K562 (cell line): ENCODE measurements around the gene NF1. TPM values are rescaled to one million over a fixed set of nuclear protein-coding genes. Genes with fewer than 3 reads are reported as not detected.

Source experiments
- ATAC-seq: fragments of 200-7000 bp; cut with Tn5 transposase; 3 replicates; pipeline ENCODE4 v1.9.1; 2020; ENCODE audit warnings: moderate library complexity
- BruUV-seq: library from RNA; stranded (reverse); fragments of 400-500 nt; replicated peaks from 2 replicates; lab custom pipeline; 2021; lab: Mats Ljungman, UMichigan
- CTCF ChIA-PET: fragments of 300-600 bp; formaldehyde crosslinking; extraction: SDS; loops from one replicate; lab custom pipeline; 2021; ENCODE audit warnings: low intra/inter-chr PET ratio; lab: Yijun Ruan, JAX
- POLR2A ChIA-PET: fragments of 300-600, 350-650 bp; sonication (Branson Sonifier 250); formaldehyde crosslinking; extraction: SDS; loops from one replicate; lab custom pipeline; 2021; ENCODE audit warnings: antibody characterized with exemption, inconsistent platforms; lab: Yijun Ruan, JAX
- DNase-seq, 4 experiments: peaks; one replicate each; pipeline versions ENCODE4 v3.0.0 to v3.0.0-alpha.2; 2011 to 2018; ENCODE audit warnings: low spot score in 3 of 4, mixed read lengths in 3 of 4; ENCODE audit errors: extremely low read depth in 1 of 4
- FAIRE-seq: peaks from 2 replicates; lab custom pipeline; 2011; peaks lifted over from hg19 to GRCh38; lab: Jason Lieb, UNC
- H2AFZ ChIP-seq: 2 replicates; pipeline ENCODE4 v1.6.0; 2011; ENCODE audit warnings: low read depth, low read length, control low read depth, inconsistent platforms
- H3K27ac ChIP-seq: fragments of 200-600 bp; 3 replicates; pipeline ENCODE4 v1.8.0; 2011; ENCODE audit warnings: low read depth, mild to moderate bottlenecking, control low read depth, inconsistent platforms, low read length, moderate library complexity, mixed read lengths; ENCODE audit errors: extremely low read depth
- H3K27me3 ChIP-seq, 2 experiments: fragments of 300-600 bp in 1 of 2; 2 replicates in 1 of 2; 3 replicates in 1 of 2; pipeline versions ENCODE4 v1.6.0 to v1.8.0; 2011; ENCODE audit warnings: inconsistent platforms in 2 of 2, low read length in 2 of 2, mild to moderate bottlenecking in 1 of 2, mixed read lengths in 1 of 2, moderate library complexity in 1 of 2; ENCODE audit not compliant: control insufficient read depth in 2 of 2, insufficient read depth in 2 of 2
- H3K36me3 ChIP-seq: fragments of 300-600 bp; 3 replicates; pipeline ENCODE4 v1.8.0; 2011; ENCODE audit warnings: mild to moderate bottlenecking, low read length, inconsistent platforms; ENCODE audit not compliant: control insufficient read depth, insufficient read depth
- H3K4me1 ChIP-seq, 2 experiments: fragments of 200-600 bp in 1 of 2; replicated peaks in 1 of 2; 2 replicates in 1 of 2; 3 replicates in 1 of 2; pipeline versions ENCODE4 v1.5.1 to v1.8.0; 2011; ENCODE audit warnings: inconsistent platforms in 2 of 2, low read length in 2 of 2, mild to moderate bottlenecking in 1 of 2, mixed read lengths in 1 of 2, moderate library complexity in 1 of 2; ENCODE audit not compliant: control insufficient read depth in 2 of 2, insufficient read depth in 2 of 2
- H3K4me2 ChIP-seq: 2 replicates; pipeline ENCODE4 v1.6.1; 2011; ENCODE audit warnings: low read length, control low read depth, inconsistent platforms, mixed read lengths; ENCODE audit not compliant: insufficient read depth
- H3K4me3 ChIP-seq: fragments of 200-600 bp; sonication (generic), shearing (Covaris generic); 2 replicates; pipeline ENCODE4 v1.5.1; 2016; ENCODE audit warnings: control low read depth, inconsistent platforms
- H3K79me2 ChIP-seq: fragments of 200-600 bp; 3 replicates; pipeline ENCODE4 v1.8.0; 2011; ENCODE audit warnings: low read length, inconsistent platforms; ENCODE audit not compliant: control insufficient read depth, insufficient read depth
- H3K9ac ChIP-seq, 2 experiments: 2 replicates each; pipeline versions ENCODE4 v1.6.0 to v1.6.1; 2011; ENCODE audit warnings: low read depth in 2 of 2, low read length in 2 of 2, control low read depth in 1 of 2, inconsistent platforms in 1 of 2, mild to moderate bottlenecking in 1 of 2, mixed read lengths in 1 of 2; ENCODE audit not compliant: insufficient read depth in 1 of 2
- H3K9me1 ChIP-seq: one replicate; pipeline ENCODE4 v1.6.0; 2011; ENCODE audit warnings: inconsistent platforms, mild to moderate bottlenecking, low read length, moderate library complexity; ENCODE audit not compliant: control insufficient read depth, insufficient read depth
- H3K9me3 ChIP-seq: replicated peaks from 2 replicates; pipeline ENCODE4 v1.5.1; 2011; ENCODE audit warnings: low read depth, low read length, inconsistent platforms; ENCODE audit not compliant: control insufficient read depth, insufficient read depth
- H4K20me1 ChIP-seq: replicated peaks from 2 replicates; pipeline ENCODE4 v1.6.1; 2011; ENCODE audit warnings: low read length, inconsistent platforms, mixed read lengths; ENCODE audit not compliant: control insufficient read depth, insufficient read depth
- ATF3 ChIP-seq, 2 experiments: fragments of 450-650 bp in 1 of 2; sonication (generic) in 1 of 2; formaldehyde crosslinking in 1 of 2; IDR thresholded peaks in 1 of 2; conservative IDR thresholded peaks in 1 of 2; 2 replicates each; pipeline versions ENCODE4 v1.6.1 to v1.8.1; 2016 to 2023; ENCODE audit warnings: mild to moderate bottlenecking in 2 of 2, moderate library complexity in 2 of 2, inconsistent platforms in 1 of 2, missing genetic modification reagents in 1 of 2
- ATF7 ChIP-seq: fragments of 450-650 bp; IDR thresholded peaks from 2 replicates; pipeline ENCODE4 v1.7.1; 2014; ENCODE audit warnings: mild to moderate bottlenecking, moderate library complexity
- C11orf30 ChIP-seq: fragments of 450-650 bp; IDR thresholded peaks from 2 replicates; pipeline ENCODE4 v1.6.1; 2016; ENCODE audit warnings: low read depth, mild to moderate bottlenecking
- CCAR2 ChIP-seq: fragments of 200-400 bp; formaldehyde crosslinking; IDR thresholded peaks from 2 replicates; pipeline ENCODE4 v1.6.1; 2017; ENCODE audit warnings: mild to moderate bottlenecking, low read depth, low read length
- CHD2 ChIP-seq: IDR thresholded peaks from 2 replicates; pipeline ENCODE4 v1.6.1; 2011; ENCODE audit warnings: low read depth, low read length
- E2F3 ChIP-seq: fragments of 250-450 bp; sonication (Bioruptor Pico); IDR thresholded peaks from 2 replicates; pipeline ENCODE4 v1.4.0; 2020; ENCODE audit warnings: mild to moderate bottlenecking
- FOXP4 ChIP-seq: sonication (generic); formaldehyde crosslinking; IDR thresholded peaks from 2 replicates; pipeline ENCODE4 v1.8.0; 2022; ENCODE audit warnings: mild to moderate bottlenecking, missing genetic modification reagents, borderline replicate concordance
- GTF2E2 ChIP-seq: fragments of 200-800 bp; sonication (Bioruptor generic); IDR thresholded peaks from 2 replicates; pipeline ENCODE4 v1.6.1; 2016; ENCODE audit warnings: missing genetic modification characterization, missing compliant biosample characterization
- HDAC2 ChIP-seq: fragments of 450-650 bp; IDR thresholded peaks from 2 replicates; pipeline ENCODE4 v1.6.1; 2016; ENCODE audit warnings: mild to moderate bottlenecking
- HNRNPUL1 ChIP-seq: fragments of 200-400 bp; formaldehyde crosslinking; IDR thresholded peaks from 2 replicates; pipeline ENCODE4 v1.6.1; 2017; ENCODE audit warnings: low read length
- HOXB6 ChIP-seq: fragments of 250-450 bp; sonication (Bioruptor Pico); IDR thresholded peaks from 2 replicates; pipeline ENCODE4 v1.5.1; 2022; ENCODE audit warnings: mild to moderate bottlenecking, borderline replicate concordance
- MAX ChIP-seq: sonication (generic); formaldehyde crosslinking; IDR thresholded peaks from 2 replicates; pipeline ENCODE4 v1.9.0; 2022; ENCODE audit warnings: mild to moderate bottlenecking, missing genetic modification reagents
- MTF1 ChIP-seq: fragments of 250-450 bp; sonication (Bioruptor Pico); IDR thresholded peaks from 2 replicates; pipeline ENCODE4 v1.9.0; 2021; ENCODE audit warnings: moderate library complexity, mild to moderate bottlenecking, inconsistent platforms, borderline replicate concordance
- PHF8 ChIP-seq: fragments of 200-600 bp; sonication (generic); IDR thresholded peaks from 2 replicates; pipeline ENCODE4 v1.6.1; 2012; ENCODE audit warnings: mixed run types, mild to moderate bottlenecking, inconsistent platforms, low read length, moderate library complexity, borderline replicate concordance
- SMAD3 ChIP-seq: fragments of 450-650 bp; formaldehyde crosslinking; conservative IDR thresholded peaks from 2 replicates; pipeline ENCODE4 v1.4.0; 2020; ENCODE audit warnings: mild to moderate bottlenecking
- TBL1XR1 ChIP-seq, 2 experiments: IDR thresholded peaks; 2 replicates each; pipeline ENCODE4 v1.6.1; 2012; ENCODE audit warnings: improper control_type of control experiment in 2 of 2, low read length in 2 of 2, mild to moderate bottlenecking in 1 of 2
- ZNF668 ChIP-seq: fragments of 250-450 bp; sonication (Bioruptor Pico); IDR thresholded peaks from 2 replicates; pipeline ENCODE4 v1.8.0; 2022; ENCODE audit warnings: mild to moderate bottlenecking, inconsistent platforms
- WGBS: fragments of 100-300 bp; shearing (Covaris generic); methylation state at CpG from one replicate; pipeline ENCODE4 v1.1.6; 2016; ENCODE audit warnings: low coverage, mixed read lengths; ENCODE audit not compliant: insufficient coverage; ENCODE audit errors: missing lambda C conversion rate; 5-methylcytosine and 5-hydroxymethylcytosine counted together
- in situ Hi-C: fragments of 300-500 bp; cut with MboI; formaldehyde crosslinking; loops from 4 replicates; pipeline ENCODE4 v1.15.0; 2018; ENCODE audit warnings: inconsistent platforms, mixed read lengths
- intact Hi-C: fragments of 100-400 bp; cut with micrococcal nuclease; formaldehyde crosslinking; loops from 2 replicates; pipeline ENCODE4 v1.14.2; 2022
- polyA plus RNA-seq, 8 experiments: library from polyadenylated mRNA; depleted of rRNA in 4 of 8; stranded (reverse) in 5 of 8; unstranded in 3 of 8; fragments of >200 nt; fragmentation: Nextera tagmentation in 2 of 8; fragmentation: Illumina TruSeq in 1 of 8; extraction: Ambion mirVana in 2 of 8; extraction: Trizol in 1 of 8; gene quantifications; 2 replicates each; pipeline versions ENCODE4 v1.2.1 to v1.2.3, GENCODE V29; 2011 to 2014; ENCODE audit warnings: inconsistent platforms in 1 of 8, missing spikeins in 1 of 8
- total RNA-seq, 7 experiments: library from RNA; depleted of rRNA in 6 of 7; stranded (reverse); fragments of >200 nt in 6 of 7; fragmentation: Illumina TruSeq in 2 of 7; extraction: Trizol in 2 of 7; gene quantifications; 2 replicates each; pipeline versions ENCODE4 v1.2.1 to v1.2.3, GENCODE V29; 2011 to 2021; ENCODE audit warnings: low replicate concordance in 1 of 7

NF1 gene
- total and polyA plus RNA-seq, 9 of the 15 experiments (the other 6 are each of a cell fraction or from before 2014, with no cell fraction given): 3.4 to 41.9 (median 24.3) TPM

- TF ChIP-seq ATF3 (IDR thresholded peaks at IDR 0.05) (no peak), ATF3 (CRISPR knock-in tag; conservative IDR thresholded peaks at IDR 0.05) (no peak), CHD2 (no peak), GTF2E2 (tag) (no peak), TBL1XR1 (IDR thresholded peaks at IDR 0.05; ENCODE audit: low read length in 2 of 2) (no peak)
These were observed 43.3 kb upstream of the NF1 start (continued) for GRCh38 chr17:31051506-31051905.

GRCh38 chr17:31052187-31052889 lies 42.4 kb upstream of the NF1 start:
- POLR2A ChIA-PET: interaction anchor here (1.1 to 2.2 kb wide), 2 partner anchors 32 to 38 kb away, joined by 3 to 4 read pairs; no protein-coding TSS in a partner anchor
- peak; percentile 95 for FAIRE-seq
- peak; percentile 60 to 75 (median 62) for DNase-seq
- H3K4me1 ChIP-seq: peaks cover 5 to 21% of the 10 kb centered on the region in 2 experiments; a peak in 4 of 5 replicates
- peak; percentile 86 for ATAC-seq
- in situ Hi-C loops (no loop called here), intact Hi-C loops (no loop called here)
- no TSS peak for BruUV-seq
- no peak overlapping the region for H3K9ac ChIP-seq
- peak overlapping the region; percentile 66 for H2AFZ ChIP-seq
- CTCF ChIA-PET: no interaction called here
- H3K79me2 ChIP-seq: no peaks in the 10 kb centered on the region
- H3K27ac ChIP-seq: peak overlapping the region; percentile 24; the same call in 2 of the 3 replicates
- no peaks in the 10 kb centered on the region for H3K9me1 ChIP-seq
- H3K4me2 ChIP-seq: peak overlapping the region; percentile 38
- H3K36me3 ChIP-seq: no peaks in the 10 kb centered on the region
- no peaks in the 10 kb centered on the region for H4K20me1 ChIP-seq
- no peaks in the 10 kb centered on the region for H3K27me3 ChIP-seq
- no peak overlapping the region for H3K4me3 ChIP-seq
- WGBS: 13% methylated on average over 9 of the region's 9 CpGs
- H3K9me3 ChIP-seq: no peaks in the 10 kb centered on the region
- TF ChIP-seq MTF1 (CRISPR knock-in tag) (no peak), HOXB6 (CRISPR knock-in tag) (no peak), ATF7 (peak; percentile 59; the same call in 1 of the 2 replicates), HNRNPUL1 (no peak), PHF8 (no peak), ZNF668 (CRISPR knock-in tag) (no peak), SMAD3 (CRISPR knock-in tag) (no peak), CCAR2 (no peak), MAX (CRISPR knock-in tag) (peak; percentile 63; the same call in 1 of the 2 replicates), C11orf30 (peak; percentile 93), FOXP4 (CRISPR knock-in tag) (no peak), HDAC2 (peak; percentile 94), E2F3 (CRISPR knock-in tag) (no peak)
